ENCODE data around the gene EPS15. TPM values are rescaled to one million over a fixed set of nuclear protein-coding genes. Genes with fewer than 3 reads are reported as not detected.

Gene EPS15
- total and polyA plus RNA-seq, 2 of the 8 experiments (the other 6 are each of a cell fraction or from before 2014, with no cell fraction given), result 15.9 to 57.2 TPM

- H3K79me2 ChIP-seq (ENCODE audit: control insufficient read depth in 1 of 2, insufficient read depth in 2 of 2, low read length in 2 of 2), result peaks cover 5 to 73% of the 10 kb centered on the region in 2 experiments; a peak in 3 of 4 replicates
- no peak overlapping the region for H2BK20ac ChIP-seq (ENCODE audit: low read length)
- no peak overlapping the region for H3K4me2 ChIP-seq (ENCODE audit: insufficient read depth in 1 of 2, low read depth in 2 of 2, low read length in 2 of 2)
- ChIA-PET CTCF (ENCODE audit: partially characterized antibody) (no interaction called here), POLR2A (ENCODE audit: partially characterized antibody) (interaction anchor here (0.8 to 1.6 kb wide), 2 partner anchors 32 to 102 kb away, joined by 3 read pairs; partner anchors contain the start of gene OSBPL9)
- DNase-seq (ENCODE audit: low read depth in 1 of 2, low spot score in 2 of 2) (no peak), FAIRE-seq (no peak)
- no peaks in the 10 kb centered on the region for H3K9me3 ChIP-seq (ENCODE audit: insufficient read depth in 2 of 2, low read depth in 1 of 2, low read length in 1 of 2)
- H3K4me3 ChIP-seq (ENCODE audit: extremely low read depth in 1 of 4, insufficient read depth in 2 of 4, low read depth in 3 of 4, low read length in 4 of 4), result no peak overlapping the region
- H3K23ac ChIP-seq (ENCODE audit: insufficient read length), result no peak overlapping the region
- H2AFZ ChIP-seq (ENCODE audit: low read length), result no peak overlapping the region
- no peak overlapping the region for H3K9ac ChIP-seq (replicated peaks in 1 of 4; ENCODE audit: extremely low read depth in 1 of 4, low read depth in 3 of 4, low read length in 3 of 4)
- no peak overlapping the region for H3K14ac ChIP-seq (ENCODE audit: insufficient read length)
- no peak overlapping the region for H3K4ac ChIP-seq (replicated peaks; ENCODE audit: insufficient read length, low read depth, low read length)
- no peaks in the 10 kb centered on the region for H3K36me3 ChIP-seq (ENCODE audit: control insufficient read depth in 2 of 4, insufficient read depth in 4 of 4, low read length in 3 of 4)
- H2AK5ac ChIP-seq (ENCODE audit: low read depth, low read length), result no peak overlapping the region
- H3K23me2 ChIP-seq (ENCODE audit: low read depth, low read length), result peaks cover 9% of the 10 kb centered on the region; the same call in 1 of the 2 replicates
- H3K18ac ChIP-seq (ENCODE audit: extremely low read depth, low read length), result no peak overlapping the region
- H2BK15ac ChIP-seq (ENCODE audit: low read length), result no peak overlapping the region
- H3K56ac ChIP-seq (replicated peaks; ENCODE audit: insufficient read length, low read depth, low read length), result no peak overlapping the region
- 90% methylated on average over 5 of the region's 5 CpGs; no CpG with 5 or more reads in 1 of the 2 experiments for whole genome bisulfite sequencing, 2 experiments (ENCODE audit: extremely low coverage in 1 of 2, insufficient coverage in 1 of 2, insufficient read length in 1 of 2, insufficient replicate concordance in 2 of 2, low coverage in 1 of 2, low lambda C conversion rate in 2 of 2, missing lambda C conversion rate in 1 of 2)
- H2BK5ac ChIP-seq (ENCODE audit: low read depth, low read length), result no peak overlapping the region
- no peaks in the 10 kb centered on the region for H3K79me1 ChIP-seq (ENCODE audit: low read depth, low read length)
- H3K27ac ChIP-seq (ENCODE audit: low read depth, low read length), result no peak overlapping the region
- H4K5ac ChIP-seq (ENCODE audit: insufficient read length, low read depth, low read length), result no peak overlapping the region
- H4K91ac ChIP-seq (replicated peaks; ENCODE audit: insufficient read length, low read length), result no peak overlapping the region
- no peaks in the 10 kb centered on the region for H4K20me1 ChIP-seq (replicated peaks in 1 of 2; ENCODE audit: control insufficient read depth in 1 of 2, insufficient read depth in 2 of 2, low read length in 2 of 2)
- H3K27me3 ChIP-seq (replicated peaks in 1 of 4; ENCODE audit: control insufficient read depth in 3 of 4, extremely low read depth in 1 of 4, insufficient read depth in 3 of 4, low read length in 3 of 4), result no peaks in the 10 kb centered on the region
- no peak overlapping the region for H4K8ac ChIP-seq (ENCODE audit: extremely low read depth, insufficient read depth, low read length)
- no peak overlapping the region for H2BK120ac ChIP-seq (replicated peaks; ENCODE audit: low read depth, low read length)
- TF ChIP-seq EGR1 (IDR thresholded peaks at IDR 0.05; ENCODE audit: borderline replicate concordance, low read depth, low read length), result no peak
- no peak for TF ChIP-seq RAD21 (IDR thresholded peaks at IDR 0.05 in 1 of 2, conservative IDR thresholded peaks at IDR 0.05 in 1 of 2; ENCODE audit: low read depth in 2 of 2, low read length in 2 of 2)
- H2BK12ac ChIP-seq (ENCODE audit: low read depth, low read length), result no peak overlapping the region
- H3K4me1 ChIP-seq (replicated peaks in 1 of 4; ENCODE audit: control insufficient read depth in 3 of 4, insufficient read depth in 4 of 4, low read length in 3 of 4), result no peaks in the 10 kb centered on the region; a peak in 2 of 7 replicates
Observed at GRCh38 chr1:51515312-51515960, 3.6 kb downstream of the EPS15 start.

All from H1 (cell line).